ENCODE data around the gene PDE4B. TPM values are rescaled to one million over a fixed set of nuclear protein-coding genes. Genes with fewer than 3 reads are reported as not detected.

PDE4B gene
- polyA plus RNA-seq, 1 donor from 2014 or later = 135 TPM

DNA sequence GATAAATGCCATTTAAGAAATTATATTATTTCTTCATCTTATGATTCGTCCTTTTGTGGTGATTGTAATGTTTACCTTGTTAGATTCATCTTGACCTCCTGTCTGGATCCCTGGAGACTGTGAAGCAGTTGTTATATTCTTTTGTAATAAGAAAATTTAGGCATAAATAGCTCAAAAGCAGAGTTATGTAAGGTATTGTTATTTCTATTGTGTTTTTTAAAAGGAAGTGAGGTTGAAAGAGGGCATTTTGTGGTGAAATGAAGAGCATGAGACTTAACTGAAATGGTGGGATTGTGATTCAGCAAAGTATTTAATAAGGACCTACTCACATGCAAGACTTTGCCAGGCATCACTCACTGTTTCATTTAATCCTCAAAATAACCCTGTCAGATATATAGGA is 104.0 kb downstream of the PDE4B start:
- no peak overlapping the region for H2AFZ ChIP-seq (ENCODE audit: low read depth, low read length)
- no peaks in the 10 kb centered on the region for H3F3A ChIP-seq (ENCODE audit: insufficient read depth, low read length, poor library complexity, severe bottlenecking)
- no peaks in the 10 kb centered on the region for H3K27me3 ChIP-seq (ENCODE audit: insufficient read depth, low read depth, low read length)
- H3K79me2 ChIP-seq (replicated peaks; ENCODE audit: insufficient read depth, low read length) = no peaks in the 10 kb centered on the region
- TF ChIP-seq MXI1 (conservative IDR thresholded peaks at IDR 0.05; ENCODE audit: poor library complexity, severe bottlenecking) = no peak
- no peak for TF ChIP-seq EZH2 (IDR thresholded peaks at IDR 0.05; ENCODE audit: borderline replicate concordance, insufficient read depth, low read length, poor library complexity, severe bottlenecking)
- TF ChIP-seq POLR2AphosphoS5 (IDR thresholded peaks at IDR 0.05) = no peak
- no peak for TF ChIP-seq SMC3 (conservative IDR thresholded peaks at IDR 0.05; ENCODE audit: poor library complexity)
- no peak for TF ChIP-seq RAD21 (conservative IDR thresholded peaks at IDR 0.05)
- H4K20me1 ChIP-seq (ENCODE audit: insufficient read depth) = no peaks in the 10 kb centered on the region
- H3K27ac ChIP-seq (ENCODE audit: low read length) = no peak overlapping the region
- H3K36me3 ChIP-seq (ENCODE audit: insufficient read depth, low read length) = no peaks in the 10 kb centered on the region
- H3K9me2 ChIP-seq (ENCODE audit: insufficient read depth, low read length) = no peaks in the 10 kb centered on the region
- no peaks in the 10 kb centered on the region for H3K9me3 ChIP-seq (ENCODE audit: low read length)
- H3K4me3 ChIP-seq (ENCODE audit: low read length) = no peak overlapping the region
- no peak overlapping the region for H3K4me2 ChIP-seq (ENCODE audit: low read length)
- H3K9ac ChIP-seq (ENCODE audit: low read length) = no peak overlapping the region

DNA sequence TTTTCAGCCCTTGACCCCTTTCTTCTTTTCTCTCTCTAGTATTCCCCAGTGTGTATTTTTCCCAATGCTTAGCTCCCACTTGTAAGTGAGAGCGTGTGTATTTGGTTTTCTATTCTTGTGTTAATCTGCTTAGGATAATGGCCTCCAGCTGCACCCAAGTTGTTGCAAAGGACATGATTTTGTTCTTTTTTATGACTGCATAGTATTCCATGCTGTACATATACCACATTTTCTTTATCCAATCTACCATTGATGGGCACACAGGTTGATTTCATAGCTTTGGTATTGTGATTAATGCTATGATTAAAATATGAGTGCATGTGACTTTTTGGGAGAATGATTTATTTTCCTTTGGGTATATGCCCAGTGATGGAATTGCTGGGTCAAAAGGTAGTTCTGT is 104.8 kb downstream of the PDE4B start:
- Histone ChIP-seq H3K9ac (ENCODE audit: low read length) (no peak overlapping the region), H2AFZ (ENCODE audit: low read depth, low read length) (no peak overlapping the region), H3F3A (ENCODE audit: insufficient read depth, low read length, poor library complexity, severe bottlenecking) (no peaks in the 10 kb centered on the region), H3K9me2 (ENCODE audit: insufficient read depth, low read length) (no peaks in the 10 kb centered on the region), H3K4me3 (ENCODE audit: low read length) (no peak overlapping the region), H4K20me1 (ENCODE audit: insufficient read depth) (no peaks in the 10 kb centered on the region), H3K79me2 (replicated peaks; ENCODE audit: insufficient read depth, low read length) (no peaks in the 10 kb centered on the region), H3K27ac (ENCODE audit: low read length) (no peak overlapping the region), H3K27me3 (ENCODE audit: insufficient read depth, low read depth, low read length) (no peaks in the 10 kb centered on the region), H3K36me3 (ENCODE audit: insufficient read depth, low read length) (no peaks in the 10 kb centered on the region), H3K4me2 (ENCODE audit: low read length) (no peak overlapping the region), H3K9me3 (ENCODE audit: low read length) (no peaks in the 10 kb centered on the region)
- TF ChIP-seq, protein P1, sequence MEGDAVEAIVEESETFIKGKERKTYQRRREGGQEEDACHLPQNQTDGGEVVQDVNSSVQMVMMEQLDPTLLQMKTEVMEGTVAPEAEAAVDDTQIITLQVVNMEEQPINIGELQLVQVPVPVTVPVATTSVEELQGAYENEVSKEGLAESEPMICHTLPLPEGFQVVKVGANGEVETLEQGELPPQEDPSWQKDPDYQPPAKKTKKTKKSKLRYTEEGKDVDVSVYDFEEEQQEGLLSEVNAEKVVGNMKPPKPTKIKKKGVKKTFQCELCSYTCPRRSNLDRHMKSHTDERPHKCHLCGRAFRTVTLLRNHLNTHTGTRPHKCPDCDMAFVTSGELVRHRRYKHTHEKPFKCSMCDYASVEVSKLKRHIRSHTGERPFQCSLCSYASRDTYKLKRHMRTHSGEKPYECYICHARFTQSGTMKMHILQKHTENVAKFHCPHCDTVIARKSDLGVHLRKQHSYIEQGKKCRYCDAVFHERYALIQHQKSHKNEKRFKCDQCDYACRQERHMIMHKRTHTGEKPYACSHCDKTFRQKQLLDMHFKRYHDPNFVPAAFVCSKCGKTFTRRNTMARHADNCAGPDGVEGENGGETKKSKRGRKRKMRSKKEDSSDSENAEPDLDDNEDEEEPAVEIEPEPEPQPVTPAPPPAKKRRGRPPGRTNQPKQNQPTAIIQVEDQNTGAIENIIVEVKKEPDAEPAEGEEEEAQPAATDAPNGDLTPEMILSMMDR (IDR thresholded peaks at IDR 0.05; ENCODE audit: poor library complexity, severe bottlenecking) = no peak
- TF ChIP-seq TAF1 (IDR thresholded peaks at IDR 0.05; ENCODE audit: low read depth) = no peak
- no peak for TF ChIP-seq EZH2 (IDR thresholded peaks at IDR 0.05; ENCODE audit: borderline replicate concordance, insufficient read depth, low read length, poor library complexity, severe bottlenecking)
- no peak for TF ChIP-seq RAD21 (conservative IDR thresholded peaks at IDR 0.05)
- TF ChIP-seq, protein P2, sequence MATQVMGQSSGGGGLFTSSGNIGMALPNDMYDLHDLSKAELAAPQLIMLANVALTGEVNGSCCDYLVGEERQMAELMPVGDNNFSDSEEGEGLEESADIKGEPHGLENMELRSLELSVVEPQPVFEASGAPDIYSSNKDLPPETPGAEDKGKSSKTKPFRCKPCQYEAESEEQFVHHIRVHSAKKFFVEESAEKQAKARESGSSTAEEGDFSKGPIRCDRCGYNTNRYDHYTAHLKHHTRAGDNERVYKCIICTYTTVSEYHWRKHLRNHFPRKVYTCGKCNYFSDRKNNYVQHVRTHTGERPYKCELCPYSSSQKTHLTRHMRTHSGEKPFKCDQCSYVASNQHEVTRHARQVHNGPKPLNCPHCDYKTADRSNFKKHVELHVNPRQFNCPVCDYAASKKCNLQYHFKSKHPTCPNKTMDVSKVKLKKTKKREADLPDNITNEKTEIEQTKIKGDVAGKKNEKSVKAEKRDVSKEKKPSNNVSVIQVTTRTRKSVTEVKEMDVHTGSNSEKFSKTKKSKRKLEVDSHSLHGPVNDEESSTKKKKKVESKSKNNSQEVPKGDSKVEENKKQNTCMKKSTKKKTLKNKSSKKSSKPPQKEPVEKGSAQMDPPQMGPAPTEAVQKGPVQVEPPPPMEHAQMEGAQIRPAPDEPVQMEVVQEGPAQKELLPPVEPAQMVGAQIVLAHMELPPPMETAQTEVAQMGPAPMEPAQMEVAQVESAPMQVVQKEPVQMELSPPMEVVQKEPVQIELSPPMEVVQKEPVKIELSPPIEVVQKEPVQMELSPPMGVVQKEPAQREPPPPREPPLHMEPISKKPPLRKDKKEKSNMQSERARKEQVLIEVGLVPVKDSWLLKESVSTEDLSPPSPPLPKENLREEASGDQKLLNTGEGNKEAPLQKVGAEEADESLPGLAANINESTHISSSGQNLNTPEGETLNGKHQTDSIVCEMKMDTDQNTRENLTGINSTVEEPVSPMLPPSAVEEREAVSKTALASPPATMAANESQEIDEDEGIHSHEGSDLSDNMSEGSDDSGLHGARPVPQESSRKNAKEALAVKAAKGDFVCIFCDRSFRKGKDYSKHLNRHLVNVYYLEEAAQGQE (IDR thresholded peaks at IDR 0.05; ENCODE audit: borderline replicate concordance) = no peak
- TF ChIP-seq EP300 (conservative IDR thresholded peaks at IDR 0.05; ENCODE audit: poor library complexity, severe bottlenecking) = no peak
- no peak for TF ChIP-seq POLR2AphosphoS5 (IDR thresholded peaks at IDR 0.05)
- no peak for TF ChIP-seq SMC3 (conservative IDR thresholded peaks at IDR 0.05; ENCODE audit: poor library complexity)
- no peak for TF ChIP-seq MXI1 (conservative IDR thresholded peaks at IDR 0.05; ENCODE audit: poor library complexity, severe bottlenecking)

All from neural cell (in vitro differentiated cells).